ENCODE data around the gene CHD5. TPM values are rescaled to one million over a fixed set of nuclear protein-coding genes. Genes with fewer than 3 reads are reported as not detected.

Gene CHD5
- total RNA-seq, 1 donor from 2014 or later = 0.78 TPM

GRCh38 chr1:6141592-6141991 is 38.5 kb downstream of the CHD5 start:
- H3K36me3 Mint-ChIP-seq (ENCODE audit: low read depth) = no peaks in the 10 kb centered on the region
- H3K27ac Mint-ChIP-seq = no peak overlapping the region
- intact Hi-C loops (cut with micrococcal nuclease) = no loop called here
- H3K4me3 Mint-ChIP-seq (ENCODE audit: low read depth) = no peak overlapping the region
- no peaks in the 10 kb centered on the region for H3K27me3 Mint-ChIP-seq (ENCODE audit: low read depth)
- H3K4me1 Mint-ChIP-seq (ENCODE audit: low read depth) = no peaks in the 10 kb centered on the region
- H3K9me3 Mint-ChIP-seq = no peaks in the 10 kb centered on the region
- DNase-seq (ENCODE audit: low spot score) = no peak

GRCh38 chr1:6140413-6140812 is 39.7 kb downstream of the CHD5 start:
- intact Hi-C loops (cut with micrococcal nuclease) = no loop called here
- DNase-seq (ENCODE audit: low spot score) = no peak
- no peaks in the 10 kb centered on the region for H3K4me1 Mint-ChIP-seq (ENCODE audit: low read depth)
- H3K9me3 Mint-ChIP-seq = no peaks in the 10 kb centered on the region
- no peaks in the 10 kb centered on the region for H3K36me3 Mint-ChIP-seq (ENCODE audit: low read depth)
- H3K4me3 Mint-ChIP-seq (ENCODE audit: low read depth) = no peak overlapping the region
- no peaks in the 10 kb centered on the region for H3K27me3 Mint-ChIP-seq (ENCODE audit: low read depth)
- H3K27ac Mint-ChIP-seq = no peak overlapping the region

- H3K27ac Mint-ChIP-seq = no peak overlapping the region
- no peak for DNase-seq (ENCODE audit: low spot score)
- no peaks in the 10 kb centered on the region for H3K27me3 Mint-ChIP-seq (ENCODE audit: low read depth)
- no peaks in the 10 kb centered on the region for H3K4me1 Mint-ChIP-seq (ENCODE audit: low read depth)
- intact Hi-C loops (cut with micrococcal nuclease) = no loop called here
- no peaks in the 10 kb centered on the region for H3K9me3 Mint-ChIP-seq
- no peak overlapping the region for H3K4me3 Mint-ChIP-seq (ENCODE audit: low read depth)
- no peaks in the 10 kb centered on the region for H3K36me3 Mint-ChIP-seq (ENCODE audit: low read depth)
Observed at GRCh38 chr1:6137758-6138157, 42.4 kb downstream of the CHD5 start.

GRCh38 chr1:6136516-6137220 is 43.5 kb downstream of the CHD5 start:
- Mint-ChIP-seq H3K4me1 (ENCODE audit: low read depth) (no peaks in the 10 kb centered on the region), H3K9me3 (no peaks in the 10 kb centered on the region), H3K4me3 (ENCODE audit: low read depth) (no peak overlapping the region), H3K36me3 (ENCODE audit: low read depth) (no peaks in the 10 kb centered on the region), H3K27ac (no peak overlapping the region), H3K27me3 (ENCODE audit: low read depth) (peaks cover 1% of the 10 kb centered on the region)
- intact Hi-C loops (cut with micrococcal nuclease) = no loop called here
- no peak for DNase-seq (ENCODE audit: low spot score)

GRCh38 chr1:6134741-6135510 is 45.2 kb downstream of the CHD5 start:
- Mint-ChIP-seq H3K4me3 (ENCODE audit: low read depth) (no peak overlapping the region), H3K36me3 (ENCODE audit: low read depth) (no peaks in the 10 kb centered on the region), H3K27me3 (ENCODE audit: low read depth) (peaks cover 1% of the 10 kb centered on the region), H3K27ac (no peak overlapping the region), H3K9me3 (no peaks in the 10 kb centered on the region), H3K4me1 (ENCODE audit: low read depth) (no peaks in the 10 kb centered on the region)
- DNase-seq (ENCODE audit: low spot score) = no peak
- intact Hi-C loops (cut with micrococcal nuclease) = no loop called here

- intact Hi-C loops (cut with micrococcal nuclease) = no loop called here
- DNase-seq (ENCODE audit: low spot score) = no peak
- H3K36me3 Mint-ChIP-seq (ENCODE audit: low read depth) = no peaks in the 10 kb centered on the region
Observed at GRCh38 chr1:6134206-6134605, 45.9 kb downstream of the CHD5 start.

GRCh38 chr1:6133146-6133895 is 46.8 kb downstream of the CHD5 start:
- Mint-ChIP-seq H3K9me3 (no peaks in the 10 kb centered on the region), H3K36me3 (ENCODE audit: low read depth) (no peaks in the 10 kb centered on the region), H3K4me3 (ENCODE audit: low read depth) (no peak overlapping the region), H3K4me1 (ENCODE audit: low read depth) (no peaks in the 10 kb centered on the region), H3K27ac (no peak overlapping the region), H3K27me3 (ENCODE audit: low read depth) (peaks cover 1% of the 10 kb centered on the region)
- no peak for DNase-seq (ENCODE audit: low spot score)
- intact Hi-C loops (cut with micrococcal nuclease) = no loop called here

More at GRCh38 chr1:6134206-6134605, 45.9 kb downstream of the CHD5 start:
- no peaks in the 10 kb centered on the region for H3K4me1 Mint-ChIP-seq (ENCODE audit: low read depth)
- H3K27me3 Mint-ChIP-seq (ENCODE audit: low read depth) = peaks cover 1% of the 10 kb centered on the region
- H3K9me3 Mint-ChIP-seq = no peaks in the 10 kb centered on the region
- H3K4me3 Mint-ChIP-seq (ENCODE audit: low read depth) = no peak overlapping the region
- no peak overlapping the region for H3K27ac Mint-ChIP-seq

- H3K4me1 Mint-ChIP-seq (ENCODE audit: low read depth) = no peaks in the 10 kb centered on the region
- intact Hi-C loops (cut with micrococcal nuclease) = no loop called here
- H3K27me3 Mint-ChIP-seq (ENCODE audit: low read depth) = peaks cover 1% of the 10 kb centered on the region
- no peak overlapping the region for H3K27ac Mint-ChIP-seq
- no peak overlapping the region for H3K4me3 Mint-ChIP-seq (ENCODE audit: low read depth)
- DNase-seq (ENCODE audit: low spot score) = no peak
- no peaks in the 10 kb centered on the region for H3K9me3 Mint-ChIP-seq
- no peaks in the 10 kb centered on the region for H3K36me3 Mint-ChIP-seq (ENCODE audit: low read depth)
Observed at GRCh38 chr1:6131561-6131960, 48.6 kb downstream of the CHD5 start.

GRCh38 chr1:6130596-6130995 is 49.5 kb downstream of the CHD5 start:
- no peak for DNase-seq (ENCODE audit: low spot score)
- no peaks in the 10 kb centered on the region for H3K4me1 Mint-ChIP-seq (ENCODE audit: low read depth)
- no peak overlapping the region for H3K4me3 Mint-ChIP-seq (ENCODE audit: low read depth)
- intact Hi-C loops (cut with micrococcal nuclease) = no loop called here
- no peaks in the 10 kb centered on the region for H3K36me3 Mint-ChIP-seq (ENCODE audit: low read depth)
- H3K27me3 Mint-ChIP-seq (ENCODE audit: low read depth) = peaks cover 1% of the 10 kb centered on the region
- no peaks in the 10 kb centered on the region for H3K9me3 Mint-ChIP-seq
- H3K27ac Mint-ChIP-seq = no peak overlapping the region

- intact Hi-C loops (cut with micrococcal nuclease) = no loop called here
- no peaks in the 10 kb centered on the region for H3K4me1 Mint-ChIP-seq (ENCODE audit: low read depth)
- no peaks in the 10 kb centered on the region for H3K36me3 Mint-ChIP-seq (ENCODE audit: low read depth)
- H3K4me3 Mint-ChIP-seq (ENCODE audit: low read depth) = no peak overlapping the region
- no peaks in the 10 kb centered on the region for H3K9me3 Mint-ChIP-seq
- no peak overlapping the region for H3K27ac Mint-ChIP-seq
- no peak for DNase-seq (ENCODE audit: low spot score)
- peaks cover 1% of the 10 kb centered on the region for H3K27me3 Mint-ChIP-seq (ENCODE audit: low read depth)
Observed at GRCh38 chr1:6130036-6130435, 50.1 kb downstream of the CHD5 start.

GRCh38 chr1:6129313-6129712 is 50.8 kb downstream of the CHD5 start:
- H3K27ac Mint-ChIP-seq = no peak overlapping the region
- H3K27me3 Mint-ChIP-seq (ENCODE audit: low read depth) = peaks cover 1% of the 10 kb centered on the region
- DNase-seq (ENCODE audit: low spot score) = no peak
- H3K4me1 Mint-ChIP-seq (ENCODE audit: low read depth) = no peaks in the 10 kb centered on the region
- no peaks in the 10 kb centered on the region for H3K9me3 Mint-ChIP-seq
- H3K4me3 Mint-ChIP-seq (ENCODE audit: low read depth) = no peak overlapping the region
- H3K36me3 Mint-ChIP-seq (ENCODE audit: low read depth) = no peaks in the 10 kb centered on the region
- intact Hi-C loops (cut with micrococcal nuclease) = no loop called here

- DNase-seq (ENCODE audit: low spot score) = no peak
- no peak overlapping the region for H3K4me3 Mint-ChIP-seq (ENCODE audit: low read depth)
- H3K27me3 Mint-ChIP-seq (ENCODE audit: low read depth) = peaks cover 1% of the 10 kb centered on the region
- H3K9me3 Mint-ChIP-seq = no peaks in the 10 kb centered on the region
- no peaks in the 10 kb centered on the region for H3K36me3 Mint-ChIP-seq (ENCODE audit: low read depth)
- no peak overlapping the region for H3K27ac Mint-ChIP-seq
- H3K4me1 Mint-ChIP-seq (ENCODE audit: low read depth) = no peaks in the 10 kb centered on the region
- intact Hi-C loops (cut with micrococcal nuclease) = no loop called here
Observed at GRCh38 chr1:6128276-6129081, 51.6 kb downstream of the CHD5 start.

Data from activated T-helper 2 cell treated with anti-CD3 and anti-CD28 coated beads, Interferon-gamma antibody, Interleukin-2, Interleukin-4, amounts not matched to agents 10 μg/mL and 5 μg/mL and 100 μg/mL, durations not matched to agents 14 hours and 24 hours and 36 hours (primary cell).